GM12865 (cell line): Measurements from ENCODE around the gene BIN1.

Experiments used
- DNase-seq: peaks from one replicate; pipeline ENCODE4 v3.0.0; 2010; ENCODE audit warnings: low read depth
- H3K4me3 ChIP-seq: 2 replicates; pipeline ENCODE4 v1.5.1; 2011; ENCODE audit warnings: mild to moderate bottlenecking, low read depth, low read length, control low read depth
- CTCF ChIP-seq: IDR thresholded peaks from 2 replicates; pipeline ENCODE4 v1.5.1; 2011; ENCODE audit warnings: low read length, control low read depth, low read depth, inconsistent platforms; ENCODE audit not compliant: insufficient read depth; ENCODE audit errors: missing control alignments

The BIN1 gene

GRCh38 chr2:127086990-127087790, 19.8 kb downstream of the BIN1 start:
- peak; percentile 89 for DNase-seq
- H3K4me3 ChIP-seq = peak overlapping the region; percentile 8; the same call in 1 of the 2 replicates
- no peak for TF ChIP-seq CTCF

DNA sequence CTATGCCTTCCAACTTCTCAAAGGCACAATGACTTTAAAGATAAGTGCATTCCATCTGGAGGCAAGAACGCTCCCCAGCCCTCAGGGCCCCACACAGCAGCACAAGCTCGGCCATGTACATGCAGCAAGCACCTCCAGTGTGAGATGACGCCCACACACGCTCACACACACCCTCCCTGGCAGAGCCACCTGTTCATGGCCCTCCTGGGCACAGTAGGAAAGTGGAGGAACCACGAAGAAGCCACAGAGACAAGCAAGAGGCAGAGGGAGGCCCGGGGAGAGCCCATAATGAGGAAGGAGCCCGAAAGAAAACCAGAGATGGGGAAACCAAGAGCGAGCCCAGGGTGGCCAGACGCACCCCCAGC, 21.7 kb downstream of the BIN1 start:
- no peak for TF ChIP-seq CTCF
- H3K4me3 ChIP-seq = no peak overlapping the region
- peak; percentile 58 for DNase-seq

- TF ChIP-seq CTCF = no peak
- no peak overlapping the region for H3K4me3 ChIP-seq
- DNase-seq = no peak
These were observed 22.2 kb downstream of the BIN1 start for GRCh38 chr2:127084611-127085316.

DNA sequence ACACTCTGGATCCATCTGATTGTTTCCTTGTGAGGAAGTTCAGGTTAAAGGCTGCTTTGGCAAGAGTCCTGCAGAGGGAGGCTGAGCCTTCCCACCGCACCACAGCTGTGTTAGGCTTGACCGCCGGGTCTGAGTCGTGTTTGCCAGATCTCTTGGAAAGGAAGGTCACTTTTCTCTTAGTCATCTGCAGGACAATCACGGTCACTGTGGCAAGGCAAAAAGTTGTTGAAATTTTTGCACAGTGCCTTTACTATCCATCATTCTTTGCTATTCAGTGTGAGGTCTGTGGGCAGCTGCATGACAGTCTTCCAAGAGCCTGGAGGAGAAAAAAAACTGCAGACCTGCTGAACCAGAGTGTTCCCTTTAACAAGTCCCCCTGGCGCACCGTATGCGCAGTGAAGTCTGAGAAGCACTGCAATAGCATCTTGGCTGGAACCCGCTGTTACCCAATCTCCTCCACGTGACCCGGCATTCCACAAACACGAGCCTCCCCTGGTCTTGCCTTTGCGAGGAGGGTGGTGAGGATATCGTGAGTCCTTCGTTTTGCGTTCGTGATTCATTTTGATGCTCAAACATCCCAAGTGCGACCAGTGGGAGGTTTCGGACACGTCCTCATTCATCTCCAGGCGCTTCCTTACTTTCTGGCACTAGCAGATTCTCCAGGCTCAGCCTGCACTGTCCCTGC, 23.0 kb downstream of the BIN1 start:
- no peak overlapping the region for H3K4me3 ChIP-seq
- no peak for DNase-seq
- TF ChIP-seq CTCF = no peak

- no peak overlapping the region for H3K4me3 ChIP-seq
- no peak for TF ChIP-seq CTCF
These were observed 24.0 kb downstream of the BIN1 start for GRCh38 chr2:127082974-127083373.

GRCh38 chr2:127081826-127082633, 24.9 kb downstream of the BIN1 start:
- peak overlapping the region; percentile 61 for H3K4me3 ChIP-seq
- peak; percentile 86 for DNase-seq
- no peak for TF ChIP-seq CTCF

More at GRCh38 chr2:127082974-127083373, 24.0 kb downstream of the BIN1 start:
- DNase-seq = no peak
